ENCODE measurements around the gene IRF3.

The IRF3 gene

DNA sequence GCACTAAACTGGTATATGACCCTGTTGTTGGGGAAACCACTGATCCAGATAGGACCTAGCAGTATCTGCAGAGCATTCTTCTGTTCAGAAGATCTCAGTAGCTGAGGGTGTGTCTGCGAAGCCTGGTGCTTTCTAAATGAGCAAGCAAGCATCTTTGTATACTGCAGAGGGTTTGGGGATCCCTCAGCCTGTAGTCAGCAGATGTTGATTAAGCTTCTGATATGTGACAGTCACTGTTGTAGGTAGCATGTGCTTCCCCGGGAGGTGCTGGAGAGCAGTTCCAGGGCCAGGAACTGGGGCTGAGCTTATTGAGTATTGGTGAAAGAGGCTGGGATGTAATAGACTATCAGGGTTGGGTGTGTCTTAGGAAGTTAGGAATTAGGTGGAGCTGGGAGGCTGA, 22.2 kb downstream of the IRF3 start:
- Histone ChIP-seq H3F3A (ENCODE audit: control insufficient read depth, insufficient read depth) (peaks cover 6% of the 10 kb centered on the region), H3K27ac (ENCODE audit: low read depth, low read length) (no peak overlapping the region), H3K4me1 (ENCODE audit: control insufficient read depth, low read length) (peaks cover 22% of the 10 kb centered on the region), H4K20me1 (ENCODE audit: control insufficient read depth, insufficient read depth, low read depth, low read length) (no peaks in the 10 kb centered on the region), H3K27me3 (ENCODE audit: control insufficient read depth, low read length) (peaks cover 5% of the 10 kb centered on the region), H3K9me2 (replicated peaks; ENCODE audit: control insufficient read depth, low read length) (no peaks in the 10 kb centered on the region), H3K4me2 (ENCODE audit: low read length) (peak overlapping the region; percentile 89), H3K79me2 (ENCODE audit: control insufficient read depth, low read length) (peaks cover 62% of the 10 kb centered on the region), H3K36me3 (ENCODE audit: control insufficient read depth, low read length) (peaks cover 50% of the 10 kb centered on the region), H3K9me3 (ENCODE audit: control insufficient read depth, insufficient read depth, low read length) (no peaks in the 10 kb centered on the region), H3K4me3 (ENCODE audit: low read length) (peak overlapping the region; percentile 95)
- TF ChIP-seq, protein P1, sequence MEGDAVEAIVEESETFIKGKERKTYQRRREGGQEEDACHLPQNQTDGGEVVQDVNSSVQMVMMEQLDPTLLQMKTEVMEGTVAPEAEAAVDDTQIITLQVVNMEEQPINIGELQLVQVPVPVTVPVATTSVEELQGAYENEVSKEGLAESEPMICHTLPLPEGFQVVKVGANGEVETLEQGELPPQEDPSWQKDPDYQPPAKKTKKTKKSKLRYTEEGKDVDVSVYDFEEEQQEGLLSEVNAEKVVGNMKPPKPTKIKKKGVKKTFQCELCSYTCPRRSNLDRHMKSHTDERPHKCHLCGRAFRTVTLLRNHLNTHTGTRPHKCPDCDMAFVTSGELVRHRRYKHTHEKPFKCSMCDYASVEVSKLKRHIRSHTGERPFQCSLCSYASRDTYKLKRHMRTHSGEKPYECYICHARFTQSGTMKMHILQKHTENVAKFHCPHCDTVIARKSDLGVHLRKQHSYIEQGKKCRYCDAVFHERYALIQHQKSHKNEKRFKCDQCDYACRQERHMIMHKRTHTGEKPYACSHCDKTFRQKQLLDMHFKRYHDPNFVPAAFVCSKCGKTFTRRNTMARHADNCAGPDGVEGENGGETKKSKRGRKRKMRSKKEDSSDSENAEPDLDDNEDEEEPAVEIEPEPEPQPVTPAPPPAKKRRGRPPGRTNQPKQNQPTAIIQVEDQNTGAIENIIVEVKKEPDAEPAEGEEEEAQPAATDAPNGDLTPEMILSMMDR (IDR thresholded peaks at IDR 0.05; ENCODE audit: low read depth, low read length, poor library complexity, severe bottlenecking) = no peak
- TF ChIP-seq EZH2phosphoT487 (IDR thresholded peaks at IDR 0.05; ENCODE audit: borderline replicate concordance, low read length) = no peak

GRCh38 chr19:49642492-49643035, 23.1 kb downstream of the IRF3 start:
- H3K4me2 ChIP-seq (ENCODE audit: low read length) = peak overlapping the region; percentile 89
- peaks cover 31% of the 10 kb centered on the region for H3K4me1 ChIP-seq (ENCODE audit: control insufficient read depth, low read length)
- no peaks in the 10 kb centered on the region for H4K20me1 ChIP-seq (ENCODE audit: control insufficient read depth, insufficient read depth, low read depth, low read length)
- TF ChIP-seq, protein P1 (IDR thresholded peaks at IDR 0.05; ENCODE audit: low read depth, low read length, poor library complexity, severe bottlenecking) = no peak
- no peak for TF ChIP-seq EZH2phosphoT487 (IDR thresholded peaks at IDR 0.05; ENCODE audit: borderline replicate concordance, low read length)
- H3K27me3 ChIP-seq (ENCODE audit: control insufficient read depth, low read length) = peaks cover 14% of the 10 kb centered on the region
- peak overlapping the region; percentile 68 for H3K27ac ChIP-seq (ENCODE audit: low read depth, low read length)
- H3K4me3 ChIP-seq (ENCODE audit: low read length) = peak overlapping the region; percentile 95
- H3K36me3 ChIP-seq (ENCODE audit: control insufficient read depth, low read length) = peaks cover 48% of the 10 kb centered on the region
- H3K9me3 ChIP-seq (ENCODE audit: control insufficient read depth, insufficient read depth, low read length) = no peaks in the 10 kb centered on the region
- H3K79me2 ChIP-seq (ENCODE audit: control insufficient read depth, low read length) = peaks cover 62% of the 10 kb centered on the region
- H3K9me2 ChIP-seq (replicated peaks; ENCODE audit: control insufficient read depth, low read length) = no peaks in the 10 kb centered on the region
- H3F3A ChIP-seq (ENCODE audit: control insufficient read depth, insufficient read depth) = peaks cover 6% of the 10 kb centered on the region

GRCh38 chr19:49641688-49642491, 23.8 kb downstream of the IRF3 start, which contains the start of gene SCAF1:
Gene SCAF1, plus strand, starts transcription at chr19:49642209. Its CDS starts 2,818 bp downstream, at chr19:49645027.
- Histone ChIP-seq H3K9me2 (replicated peaks; ENCODE audit: control insufficient read depth, low read length) (no peaks in the 10 kb centered on the region), H4K20me1 (ENCODE audit: control insufficient read depth, insufficient read depth, low read depth, low read length) (no peaks in the 10 kb centered on the region), H3K79me2 (ENCODE audit: control insufficient read depth, low read length) (peaks cover 55% of the 10 kb centered on the region), H3K4me3 (ENCODE audit: low read length) (peak within 1 kb of the TSS; percentile 99), H3K27me3 (ENCODE audit: control insufficient read depth, low read length) (peaks cover 15% of the 10 kb centered on the region), H3K4me2 (ENCODE audit: low read length) (peak within 1 kb of the TSS; percentile 99), H3F3A (ENCODE audit: control insufficient read depth, insufficient read depth) (peaks cover 6% of the 10 kb centered on the region), H3K9me3 (ENCODE audit: control insufficient read depth, insufficient read depth, low read length) (no peaks in the 10 kb centered on the region), H3K27ac (ENCODE audit: low read depth, low read length) (peak within 1 kb of the TSS; percentile 98), H3K36me3 (ENCODE audit: control insufficient read depth, low read length) (peaks cover 42% of the 10 kb centered on the region), H3K4me1 (ENCODE audit: control insufficient read depth, low read length) (peaks cover 32% of the 10 kb centered on the region)
- TF ChIP-seq, protein P1 (IDR thresholded peaks at IDR 0.05; ENCODE audit: low read depth, low read length, poor library complexity, severe bottlenecking) = no peak
- no peak for TF ChIP-seq EZH2phosphoT487 (IDR thresholded peaks at IDR 0.05; ENCODE audit: borderline replicate concordance, low read length)

All from DOHH2 (cell line).